Esophagus squamous epithelium (tissue), 4 donors: ENCODE measurements around the gene UBE2J2.

ENCODE experiments used
- CTCF ChIP-seq, 6 experiments: fragments of 450-650 bp in 4 of 6; fragments of 200-600 bp in 2 of 6; sonication (generic) in 2 of 6; IDR thresholded peaks; one replicate each; pipeline ENCODE4 v1.5.1; 2016 to 2019; ENCODE audit warnings: antibody characterized with exemption in 6 of 6, mild to moderate bottlenecking in 4 of 6, moderate library complexity in 4 of 6
- POLR2A ChIP-seq, 4 donors: fragments of 450-650 bp; IDR thresholded peaks; one replicate each; pipeline ENCODE4 v1.6.1; 2017; ENCODE audit warnings: antibody characterized with exemption in 4 of 4, mild to moderate bottlenecking in 4 of 4, moderate library complexity in 3 of 4

DNA sequence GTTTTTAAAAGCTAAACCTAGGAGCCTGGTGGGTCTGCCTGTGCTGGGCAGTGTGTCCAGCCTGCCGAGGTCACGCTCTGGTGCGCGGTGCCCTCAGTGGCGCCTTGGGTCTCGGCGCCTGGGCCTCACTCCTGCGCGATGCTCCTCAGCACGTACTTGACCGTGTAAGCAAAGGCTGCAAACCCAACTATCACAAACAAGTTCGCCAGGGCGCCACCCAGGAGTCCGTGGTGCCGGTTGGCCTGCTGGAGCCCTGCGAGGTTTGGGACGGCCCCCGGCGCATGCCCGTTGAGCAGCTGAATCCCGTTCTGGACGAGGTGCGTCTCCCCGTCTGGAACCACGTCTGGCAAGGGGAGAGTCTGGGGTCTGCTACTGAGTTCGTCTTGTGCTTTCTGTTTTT, 18.6 kb downstream of the UBE2J2 start:
- TF ChIP-seq CTCF (IDR thresholded peaks at IDR 0.05) (no peak), POLR2A (IDR thresholded peaks at IDR 0.05) (no peak)
